Astrocyte of the spinal cord (primary cell): Measurements from ENCODE around the gene RABEP2.
A peak's percentile ranks its signal among the peaks of the same experiment; 100 is the strongest.

Source experiments
- DNase-seq: peaks from one replicate; pipeline ENCODE4 v3.0.0; 2011; ENCODE audit warnings: low read depth, low spot score
- H3K4me3 ChIP-seq: 2 replicates; pipeline ENCODE4 v1.5.1; 2011; ENCODE audit warnings: low read depth, mild to moderate bottlenecking, low read length, moderate library complexity
- in situ Hi-C: cut with HindIII; loops from 2 replicates; pipeline ENCODE4 v1.10.0; 2017; ENCODE audit warnings: low sequenced_read_pairs
- TF ChIP-seq, protein P1 (sequence below): IDR thresholded peaks from 2 replicates; pipeline ENCODE4 v1.5.1; 2012; ENCODE audit warnings: low read depth, mild to moderate bottlenecking, low read length, inconsistent platforms

Gene RABEP2

DNA sequence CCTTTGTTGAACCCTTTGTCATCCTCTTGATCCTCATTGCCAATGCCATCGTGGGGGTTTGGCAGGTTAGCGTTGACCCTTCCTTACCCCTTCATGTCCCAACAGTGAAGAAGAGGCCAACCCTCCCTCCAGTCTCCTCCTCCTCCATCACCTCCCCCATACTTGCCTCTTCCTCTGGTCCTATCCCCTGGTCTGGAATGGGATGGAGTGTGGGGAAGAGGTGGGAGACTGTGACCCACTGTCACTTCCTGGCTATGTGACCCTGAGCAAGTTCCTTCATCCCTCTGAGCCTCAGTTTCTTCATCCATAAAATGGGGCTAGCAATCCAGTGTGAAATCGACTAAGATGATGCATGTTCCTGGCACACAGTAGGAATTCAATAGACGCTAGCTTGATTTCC lies 44.1 kb downstream of the RABEP2 start:
- TF ChIP-seq, protein P1, sequence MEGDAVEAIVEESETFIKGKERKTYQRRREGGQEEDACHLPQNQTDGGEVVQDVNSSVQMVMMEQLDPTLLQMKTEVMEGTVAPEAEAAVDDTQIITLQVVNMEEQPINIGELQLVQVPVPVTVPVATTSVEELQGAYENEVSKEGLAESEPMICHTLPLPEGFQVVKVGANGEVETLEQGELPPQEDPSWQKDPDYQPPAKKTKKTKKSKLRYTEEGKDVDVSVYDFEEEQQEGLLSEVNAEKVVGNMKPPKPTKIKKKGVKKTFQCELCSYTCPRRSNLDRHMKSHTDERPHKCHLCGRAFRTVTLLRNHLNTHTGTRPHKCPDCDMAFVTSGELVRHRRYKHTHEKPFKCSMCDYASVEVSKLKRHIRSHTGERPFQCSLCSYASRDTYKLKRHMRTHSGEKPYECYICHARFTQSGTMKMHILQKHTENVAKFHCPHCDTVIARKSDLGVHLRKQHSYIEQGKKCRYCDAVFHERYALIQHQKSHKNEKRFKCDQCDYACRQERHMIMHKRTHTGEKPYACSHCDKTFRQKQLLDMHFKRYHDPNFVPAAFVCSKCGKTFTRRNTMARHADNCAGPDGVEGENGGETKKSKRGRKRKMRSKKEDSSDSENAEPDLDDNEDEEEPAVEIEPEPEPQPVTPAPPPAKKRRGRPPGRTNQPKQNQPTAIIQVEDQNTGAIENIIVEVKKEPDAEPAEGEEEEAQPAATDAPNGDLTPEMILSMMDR: no peak
- in situ Hi-C loops: no loop called here
- no peak overlapping the region for H3K4me3 ChIP-seq
- DNase-seq: no peak

DNA sequence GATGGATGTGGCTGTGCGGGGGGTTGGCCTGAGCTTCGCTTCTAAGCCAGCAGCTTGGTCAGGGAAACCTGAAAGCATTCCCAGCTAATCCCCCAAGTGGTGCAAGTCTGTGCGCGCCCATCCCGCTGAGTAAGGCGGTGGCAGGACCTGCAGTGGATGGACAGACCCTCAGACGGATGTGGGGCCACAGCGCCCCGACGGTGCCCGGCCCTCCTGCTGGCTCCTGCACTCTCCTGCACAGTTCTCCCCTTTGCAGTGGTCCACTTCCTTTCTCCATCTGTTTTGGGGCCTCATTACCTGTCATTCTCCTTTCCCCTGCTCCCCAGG lies 44.5 kb downstream of the RABEP2 start:
- TF ChIP-seq, protein P1: no peak
- DNase-seq: no peak
- peak overlapping the region; percentile 70 for H3K4me3 ChIP-seq
- in situ Hi-C loops: no loop called here

DNA sequence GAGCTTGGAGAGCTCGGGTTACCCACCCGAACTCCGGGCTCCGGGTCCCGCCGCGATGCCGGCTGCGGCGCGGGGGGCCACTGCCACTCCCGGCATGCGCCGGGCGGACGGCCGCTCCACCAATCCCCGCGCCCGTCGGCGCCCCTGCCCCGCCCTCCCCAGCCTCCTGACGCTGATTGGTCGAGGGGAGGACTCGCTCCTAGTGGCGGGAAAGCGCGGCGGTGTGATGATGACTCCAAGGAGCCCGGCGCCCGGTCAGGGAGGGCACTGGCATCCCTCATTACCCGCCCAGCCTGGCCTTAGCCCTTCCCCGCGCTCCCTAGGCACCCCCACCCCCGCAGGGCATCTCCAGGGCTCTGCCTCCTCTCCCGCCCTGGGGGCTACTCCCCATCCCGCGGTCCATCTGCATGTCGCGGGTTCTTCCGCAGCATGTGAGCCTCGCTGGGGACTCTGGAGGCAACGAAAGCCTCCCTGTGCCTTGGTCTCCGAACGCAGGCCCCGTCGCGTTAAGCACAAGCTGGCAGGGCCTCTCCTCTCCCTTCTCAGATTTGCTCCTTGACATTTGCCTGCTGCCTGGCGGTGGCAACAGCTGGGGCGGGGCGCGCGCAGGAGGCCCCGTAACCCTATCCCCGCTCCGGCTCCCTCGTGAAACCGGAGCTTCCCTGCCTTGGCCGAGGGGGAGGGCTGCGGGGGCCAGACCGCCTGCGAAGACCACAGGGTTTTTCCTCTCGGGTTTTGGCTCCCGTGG lies 45.0 kb downstream of the RABEP2 start:
- in situ Hi-C loops: no loop called here
- TF ChIP-seq, protein P1: no peak
- DNase-seq: peak; percentile 88
- H3K4me3 ChIP-seq: peak overlapping the region; percentile 70

DNA sequence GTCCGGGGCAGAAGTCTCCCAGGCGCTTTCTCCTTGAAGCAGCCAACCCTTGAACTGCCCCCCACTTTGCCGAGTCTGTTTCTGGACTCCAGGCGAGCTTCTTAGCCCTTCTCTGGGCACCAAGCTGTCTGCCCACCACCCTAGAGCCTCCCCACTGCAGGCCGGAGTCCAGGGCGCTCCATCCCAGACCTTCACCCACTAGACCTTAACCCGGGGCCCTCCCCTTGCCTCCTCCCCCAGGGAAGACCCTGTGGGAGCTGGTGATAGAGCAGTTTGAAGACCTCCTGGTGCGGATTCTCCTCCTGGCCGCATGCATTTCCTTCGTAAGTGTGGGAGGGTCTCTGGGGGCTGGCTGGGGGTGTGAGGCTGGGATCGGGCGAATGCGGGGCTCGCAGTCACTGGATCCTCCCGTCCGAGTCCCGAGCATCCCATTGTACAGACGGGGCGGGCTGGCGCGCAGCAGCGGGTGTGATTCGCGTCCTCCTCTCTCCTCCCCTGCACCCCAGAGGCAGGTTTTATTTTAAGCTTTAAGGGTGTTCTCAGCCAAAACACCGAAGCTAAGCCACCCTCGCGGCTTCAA lies 45.7 kb downstream of the RABEP2 start:
- H3K4me3 ChIP-seq: peak overlapping the region; percentile 70
- DNase-seq: no peak
- in situ Hi-C loops: no loop called here
- TF ChIP-seq, protein P1: no peak

DNA sequence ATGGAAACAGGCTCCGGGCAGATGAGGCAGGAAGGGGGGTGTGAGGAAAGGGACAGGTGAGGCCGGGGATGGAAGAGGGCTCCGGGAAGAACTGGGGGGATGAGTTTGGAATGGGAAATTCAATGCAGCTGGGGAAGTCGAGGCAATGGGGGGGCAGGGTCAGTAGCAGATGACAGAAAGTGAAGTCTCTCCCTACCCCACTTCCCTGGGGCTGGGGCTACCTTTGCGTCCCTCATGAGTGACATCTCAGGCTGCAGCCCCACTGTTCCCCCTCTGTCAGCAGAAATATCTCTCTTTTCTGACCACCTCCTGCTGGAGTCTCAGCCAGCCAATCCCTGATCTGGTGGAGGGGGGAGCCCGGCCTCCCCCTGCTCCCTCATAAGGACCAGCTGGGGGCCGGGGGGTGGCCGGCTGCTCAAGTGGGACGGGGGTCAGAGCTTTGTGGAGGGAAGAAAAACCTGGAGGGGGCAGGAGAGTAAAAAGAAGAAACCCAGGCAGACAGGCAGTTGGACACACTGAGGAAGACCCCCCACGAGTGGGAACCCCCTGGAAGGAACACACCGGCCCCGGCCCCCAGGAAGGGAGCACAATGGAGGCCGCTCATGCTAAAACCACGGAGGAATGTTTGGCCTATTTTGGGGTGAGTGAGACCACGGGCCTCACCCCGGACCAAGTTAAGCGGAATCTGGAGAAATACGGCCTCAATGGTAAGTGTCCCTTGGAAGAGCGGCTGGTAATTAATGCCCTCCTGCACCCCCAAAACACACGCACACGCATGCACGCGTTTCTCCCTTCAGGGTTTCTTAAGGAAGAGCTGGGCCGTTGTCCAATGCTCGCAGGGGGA lies 46.7 kb downstream of the RABEP2 start, which contains the start of gene ATP2A1:
TSS of gene ATP2A1 (plus strand) at position 406 of the 844 bp plus-strand sequence. CDS start at position 590, 184 bp downstream.
- TF ChIP-seq, protein P1: no peak
- peak within 1 kb of the TSS; percentile 70 for H3K4me3 ChIP-seq
- in situ Hi-C loops: no loop called here
- DNase-seq: no peak

DNA sequence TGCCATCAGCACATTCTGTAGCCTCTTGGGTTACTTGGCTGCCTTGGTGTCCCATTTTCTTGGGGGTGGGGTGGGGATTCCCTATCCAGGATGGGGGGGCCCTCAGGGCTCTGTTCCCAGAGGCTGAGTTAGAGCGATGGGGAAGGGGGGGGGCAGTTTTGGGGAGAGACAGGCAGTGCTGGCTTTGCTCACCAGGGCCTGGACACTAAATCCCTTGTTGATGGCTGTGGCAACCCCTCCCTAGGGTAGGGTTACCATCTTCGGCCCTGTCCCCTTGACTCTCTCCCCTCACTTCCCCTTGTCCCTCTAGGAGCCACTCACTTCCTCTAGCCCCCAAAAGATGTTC lies 47.4 kb downstream of the RABEP2 start:
- TF ChIP-seq, protein P1: no peak
- no peak overlapping the region for H3K4me3 ChIP-seq
- no peak for DNase-seq
- in situ Hi-C loops: no loop called here
